Nephron (organoid): ENCODE results near the gene KCNK3.
A peak's percentile ranks its signal among the peaks of the same experiment; 100 is the strongest.

Experiments used
- H3K27ac Mint-ChIP-seq, 3 experiments: 2 replicates each; pipeline ENCODE4 v1.8.0; 2020; ENCODE audit warnings: mixed read lengths in 3 of 3, mild to moderate bottlenecking in 2 of 3, moderate library complexity in 1 of 3
- H3K27me3 Mint-ChIP-seq: 2 replicates; pipeline ENCODE4 v1.8.0; 2021; ENCODE audit warnings: low read depth, mild to moderate bottlenecking, moderate library complexity, mixed read lengths
- H3K36me3 Mint-ChIP-seq: 2 replicates; pipeline ENCODE4 v1.8.0; 2020; ENCODE audit warnings: low read depth, mixed read lengths
- H3K4me1 Mint-ChIP-seq: 2 replicates; pipeline ENCODE4 v1.8.0; 2020; ENCODE audit warnings: mixed read lengths
- H3K4me3 Mint-ChIP-seq, 3 experiments: 2 replicates each; pipeline ENCODE4 v1.8.0; 2020; ENCODE audit warnings: mild to moderate bottlenecking in 3 of 3, mixed read lengths in 3 of 3, moderate library complexity in 2 of 3
- H3K9me3 Mint-ChIP-seq: 2 replicates; pipeline ENCODE4 v1.8.0; 2020; ENCODE audit warnings: mixed read lengths
- CTCF ChIP-seq, 3 experiments: fragments of 200-600 bp; sonication (generic); IDR thresholded peaks; one replicate each; pipeline ENCODE4 v1.5.0; 2021; ENCODE audit warnings: antibody characterized with exemption in 3 of 3; ENCODE audit not compliant: unreplicated experiment in 3 of 3

Gene KCNK3

GRCh38 chr2:26707747-26708146, 15.2 kb downstream of the KCNK3 start:
- Mint-ChIP-seq H3K27ac (peak overlapping the region; percentile 12 to 34 (median 32)), H3K36me3 (no peaks in the 10 kb centered on the region), H3K27me3 (peaks cover 24% of the 10 kb centered on the region), H3K4me1 (peaks cover 58% of the 10 kb centered on the region), H3K9me3 (no peaks in the 10 kb centered on the region), H3K4me3 (peak overlapping the region in 1 of 3 experiments; percentile 44)
- no peak for TF ChIP-seq CTCF (IDR thresholded peaks at IDR 0.05; ENCODE audit: unreplicated experiment in 3 of 3)

GRCh38 chr2:26708457-26708856, 15.9 kb downstream of the KCNK3 start:
- peak overlapping the region in 2 of 3 experiments; percentile 45 to 54 for H3K27ac Mint-ChIP-seq
- TF ChIP-seq CTCF (IDR thresholded peaks at IDR 0.05; ENCODE audit: unreplicated experiment in 3 of 3), result no peak
- H3K9me3 Mint-ChIP-seq, result no peaks in the 10 kb centered on the region
- H3K27me3 Mint-ChIP-seq, result peaks cover 20% of the 10 kb centered on the region
- H3K36me3 Mint-ChIP-seq, result no peaks in the 10 kb centered on the region
- no peak overlapping the region for H3K4me3 Mint-ChIP-seq
- H3K4me1 Mint-ChIP-seq, result peaks cover 64% of the 10 kb centered on the region

- no peaks in the 10 kb centered on the region for H3K9me3 Mint-ChIP-seq
- H3K36me3 Mint-ChIP-seq, result no peaks in the 10 kb centered on the region
- peaks cover 11% of the 10 kb centered on the region for H3K27me3 Mint-ChIP-seq
- H3K4me1 Mint-ChIP-seq, result peaks cover 64% of the 10 kb centered on the region
- H3K4me3 Mint-ChIP-seq, result peak overlapping the region in 1 of 3 experiments; percentile 12
- H3K27ac Mint-ChIP-seq, result peak overlapping the region; percentile 45 to 84 (median 54)
- no peak for TF ChIP-seq CTCF (IDR thresholded peaks at IDR 0.05; ENCODE audit: unreplicated experiment in 3 of 3)
Measured at GRCh38 chr2:26709323-26710110, 17.0 kb downstream of the KCNK3 start.

- peak overlapping the region; percentile 41 to 84 (median 54) for H3K27ac Mint-ChIP-seq
- H3K4me1 Mint-ChIP-seq, result peaks cover 64% of the 10 kb centered on the region
- no peak for TF ChIP-seq CTCF (IDR thresholded peaks at IDR 0.05; ENCODE audit: unreplicated experiment in 3 of 3)
- H3K36me3 Mint-ChIP-seq, result no peaks in the 10 kb centered on the region
- H3K4me3 Mint-ChIP-seq, result peak overlapping the region in 1 of 3 experiments; percentile 54
- H3K27me3 Mint-ChIP-seq, result peaks cover 11% of the 10 kb centered on the region
- no peaks in the 10 kb centered on the region for H3K9me3 Mint-ChIP-seq
Measured at GRCh38 chr2:26710145-26710544, 17.6 kb downstream of the KCNK3 start.

- Mint-ChIP-seq H3K4me3 (peak overlapping the region in 1 of 3 experiments; percentile 4), H3K36me3 (no peaks in the 10 kb centered on the region), H3K4me1 (peaks cover 64% of the 10 kb centered on the region), H3K27ac (peak overlapping the region; percentile 60 to 66 (median 61)), H3K9me3 (no peaks in the 10 kb centered on the region), H3K27me3 (peaks cover 8% of the 10 kb centered on the region)
- no peak for TF ChIP-seq CTCF (IDR thresholded peaks at IDR 0.05; ENCODE audit: unreplicated experiment in 3 of 3)
Measured at GRCh38 chr2:26710743-26711456, 18.4 kb downstream of the KCNK3 start.
